CD4-positive, CD25-positive, alpha-beta regulatory T cell (primary cell): ENCODE results near the gene RABGAP1L. TPM values are rescaled to one million over a fixed set of nuclear protein-coding genes. Genes with fewer than 3 reads are reported as not detected.

Experiments
- ATAC-seq, 2 donors: fragments of 150-1000 bp; cut with Tn5 transposase; one replicate each; pipeline ENCODE4 v1.10.0; 2021; ENCODE audit warnings: low read depth in 2 of 2, moderate number of reproducible peaks in 2 of 2, moderate library complexity in 1 of 2
- DNase-seq, 3 donors: peaks; one replicate each; pipeline versions ENCODE4 v3.0.0 to v3.0.0-alpha.2; 2012 to 2022; ENCODE audit warnings: mixed read lengths in 1 of 3
- H3K27ac ChIP-seq: one replicate; pipeline ENCODE4 v1.7.0; 2013; ENCODE audit warnings: mild to moderate bottlenecking, low read length; ENCODE audit not compliant: insufficient read depth, poor library complexity, severe bottlenecking
- H3K27me3 ChIP-seq: one replicate; pipeline ENCODE4 v1.7.0; 2013; ENCODE audit warnings: low read length; ENCODE audit not compliant: control insufficient read depth, insufficient read depth
- H3K36me3 ChIP-seq: one replicate; pipeline ENCODE4 v1.7.0; 2013; ENCODE audit warnings: mild to moderate bottlenecking, low read length, moderate library complexity; ENCODE audit not compliant: control insufficient read depth, insufficient read depth
- H3K4me1 ChIP-seq: 2 replicates; pipeline ENCODE4 v1.7.0; 2013; ENCODE audit warnings: mild to moderate bottlenecking, low read length; ENCODE audit not compliant: insufficient read depth, control insufficient read depth, poor library complexity, severe bottlenecking
- H3K4me3 ChIP-seq: one replicate; pipeline ENCODE4 v1.7.0; 2013; ENCODE audit warnings: low read depth, mild to moderate bottlenecking, low read length, moderate library complexity
- H3K9me3 ChIP-seq, 2 experiments: 1 replicate in 1 of 2; 2 replicates in 1 of 2; pipeline ENCODE4 v1.7.0; 2013; ENCODE audit warnings: low read length in 2 of 2, mild to moderate bottlenecking in 1 of 2, moderate library complexity in 1 of 2; ENCODE audit not compliant: control insufficient read depth in 2 of 2
- H3K27ac Mint-ChIP-seq, 3 donors: one replicate each; pipeline ENCODE4 v1.8.0; 2020 to 2022; ENCODE audit warnings: mild to moderate bottlenecking in 3 of 3, mixed read lengths in 3 of 3, moderate library complexity in 2 of 3
- H3K27me3 Mint-ChIP-seq: one replicate; pipeline ENCODE4 v1.8.0; 2022; ENCODE audit warnings: mild to moderate bottlenecking, mixed read lengths
- H3K36me3 Mint-ChIP-seq: one replicate; pipeline ENCODE4 v1.8.0; 2020; ENCODE audit warnings: mixed read lengths
- H3K4me1 Mint-ChIP-seq, 4 donors: one replicate each; pipeline ENCODE4 v1.8.0; 2020 to 2022; ENCODE audit warnings: mixed read lengths in 4 of 4, mild to moderate bottlenecking in 1 of 4
- H3K4me3 Mint-ChIP-seq, 4 donors: one replicate each; pipeline ENCODE4 v1.8.0; 2020 to 2022; ENCODE audit warnings: mild to moderate bottlenecking in 4 of 4, mixed read lengths in 4 of 4, moderate library complexity in 3 of 4
- H3K9me3 Mint-ChIP-seq, 7 donors: one replicate each; pipeline ENCODE4 v1.8.0; 2020 to 2022; ENCODE audit warnings: mixed read lengths in 7 of 7, mild to moderate bottlenecking in 3 of 7, moderate library complexity in 2 of 7
- polyA plus RNA-seq, 4 donors: library from polyadenylated mRNA; unstranded; fragments of 300-500 nt; fragmentation: Illumina TruSeq; gene quantifications; one replicate each; pipeline ENCODE4 v1.2.3, GENCODE V29; 2021
- total RNA-seq: library from RNA; stranded (reverse); gene quantifications from one replicate; pipeline ENCODE4 v1.2.3, GENCODE V29; 2022

Gene RABGAP1L
- total and polyA plus RNA-seq, 5 donors from 2014 or later: 69.7 to 118 (median 84.9) TPM

- no peak overlapping the region for H3K27ac Mint-ChIP-seq
- peaks cover 17 to 24% (median 22%) of the 10 kb centered on the region in 4 donors for H3K4me1 Mint-ChIP-seq
These were observed 776.8 kb downstream of the RABGAP1L start for GRCh38 chr1:174935961-174936727.

GRCh38 chr1:174938281-174939007, 779.1 kb downstream of the RABGAP1L start:
- H3K27me3 ChIP-seq: no peaks in the 10 kb centered on the region
- H3K27ac Mint-ChIP-seq: peak overlapping the region in 2 of 3 donors; percentile 1 to 37
- DNase-seq: peak in 1 of 3 donors; percentile 12
- H3K36me3 ChIP-seq: no peaks in the 10 kb centered on the region
- peak overlapping the region; percentile 23 for H3K4me3 ChIP-seq
- no peaks in the 10 kb centered on the region for H3K9me3 ChIP-seq
- H3K27ac ChIP-seq: no peak overlapping the region
- H3K36me3 Mint-ChIP-seq: peaks cover 7% of the 10 kb centered on the region
- peaks cover 8% of the 10 kb centered on the region for H3K4me1 ChIP-seq
- no peaks in the 10 kb centered on the region for H3K27me3 Mint-ChIP-seq
- H3K9me3 Mint-ChIP-seq: no peaks in the 10 kb centered on the region
- ATAC-seq: no peak
- H3K4me1 Mint-ChIP-seq: peaks cover 13 to 28% (median 22%) of the 10 kb centered on the region in 4 donors
- H3K4me3 Mint-ChIP-seq: peak overlapping the region in 3 of 4 donors; percentile 43 to 45 (median 44)

More at GRCh38 chr1:174935961-174936727, 776.8 kb downstream of the RABGAP1L start:
- Histone ChIP-seq H3K27me3 (no peaks in the 10 kb centered on the region), H3K36me3 (no peaks in the 10 kb centered on the region), H3K4me1 (peaks cover 8% of the 10 kb centered on the region), H3K27ac (no peak overlapping the region), H3K9me3 (no peaks in the 10 kb centered on the region), H3K4me3 (no peak overlapping the region)
- H3K27me3 Mint-ChIP-seq: no peaks in the 10 kb centered on the region
- DNase-seq (no peak), ATAC-seq (no peak)
- peaks cover 7% of the 10 kb centered on the region for H3K36me3 Mint-ChIP-seq
- H3K9me3 Mint-ChIP-seq: no peaks in the 10 kb centered on the region
- no peak overlapping the region for H3K4me3 Mint-ChIP-seq

GRCh38 chr1:174939775-174940545, 780.6 kb downstream of the RABGAP1L start:
- no peak overlapping the region for H3K4me3 ChIP-seq
- H3K9me3 Mint-ChIP-seq: no peaks in the 10 kb centered on the region
- peak overlapping the region in 1 of 4 donors; percentile 43 for H3K4me3 Mint-ChIP-seq
- peak overlapping the region; percentile 37 to 94 (median 81) for H3K27ac Mint-ChIP-seq
- H3K27ac ChIP-seq: no peak overlapping the region
- peaks cover 11 to 26% (median 20%) of the 10 kb centered on the region in 4 donors for H3K4me1 Mint-ChIP-seq
- H3K27me3 Mint-ChIP-seq: no peaks in the 10 kb centered on the region
- no peaks in the 10 kb centered on the region for H3K9me3 ChIP-seq
- DNase-seq: no peak
- no peaks in the 10 kb centered on the region for H3K27me3 ChIP-seq
- no peak for ATAC-seq
- peaks cover 7% of the 10 kb centered on the region for H3K36me3 Mint-ChIP-seq
- H3K36me3 ChIP-seq: no peaks in the 10 kb centered on the region
- H3K4me1 ChIP-seq: peaks cover 8% of the 10 kb centered on the region

- Histone ChIP-seq H3K36me3 (no peaks in the 10 kb centered on the region), H3K9me3 (no peaks in the 10 kb centered on the region), H3K4me3 (no peak overlapping the region), H3K4me1 (peaks cover 8% of the 10 kb centered on the region), H3K27ac (no peak overlapping the region), H3K27me3 (no peaks in the 10 kb centered on the region)
- Mint-ChIP-seq H3K4me1 (peaks cover 11 to 26% (median 20%) of the 10 kb centered on the region in 4 donors), H3K4me3 (no peak overlapping the region), H3K36me3 (peaks cover 7% of the 10 kb centered on the region), H3K27me3 (no peaks in the 10 kb centered on the region), H3K27ac (peak overlapping the region; percentile 28 to 94 (median 37)), H3K9me3 (no peaks in the 10 kb centered on the region)
- ATAC-seq (no peak), DNase-seq (no peak)
These were observed 781.4 kb downstream of the RABGAP1L start for GRCh38 chr1:174940646-174941175.

- Mint-ChIP-seq H3K4me1 (peaks cover 11 to 27% (median 22%) of the 10 kb centered on the region in 4 donors), H3K36me3 (peaks cover 11% of the 10 kb centered on the region), H3K9me3 (no peaks in the 10 kb centered on the region), H3K27me3 (no peaks in the 10 kb centered on the region), H3K27ac (peak overlapping the region in 2 of 3 donors; percentile 17 to 48), H3K4me3 (no peak overlapping the region)
- no peaks in the 10 kb centered on the region for H3K27me3 ChIP-seq
- DNase-seq: no peak
- H3K4me1 ChIP-seq: peaks cover 8% of the 10 kb centered on the region
- H3K4me3 ChIP-seq: no peak overlapping the region
- H3K9me3 ChIP-seq: no peaks in the 10 kb centered on the region
- no peak overlapping the region for H3K27ac ChIP-seq
- no peak for ATAC-seq
- H3K36me3 ChIP-seq: no peaks in the 10 kb centered on the region
These were observed 783.4 kb downstream of the RABGAP1L start for GRCh38 chr1:174942547-174943255.

GRCh38 chr1:174946031-174946430, 786.7 kb downstream of the RABGAP1L start:
- Histone ChIP-seq H3K9me3 (no peaks in the 10 kb centered on the region), H3K4me3 (no peak overlapping the region), H3K27ac (no peak overlapping the region), H3K4me1 (no peaks in the 10 kb centered on the region), H3K36me3 (no peaks in the 10 kb centered on the region), H3K27me3 (no peaks in the 10 kb centered on the region)
- Mint-ChIP-seq H3K4me1 (peaks cover 6 to 13% (median 7%) of the 10 kb centered on the region in 4 donors), H3K4me3 (no peak overlapping the region), H3K36me3 (peaks cover 4% of the 10 kb centered on the region), H3K9me3 (no peaks in the 10 kb centered on the region), H3K27me3 (no peaks in the 10 kb centered on the region), H3K27ac (peak overlapping the region in 1 of 3 donors; percentile 2)
- ATAC-seq: no peak
- no peak for DNase-seq

GRCh38 chr1:174949061-174949460, 789.7 kb downstream of the RABGAP1L start:
- H3K36me3 Mint-ChIP-seq: peaks cover 4% of the 10 kb centered on the region
- ATAC-seq (no peak), DNase-seq (no peak)
- Histone ChIP-seq H3K27me3 (no peaks in the 10 kb centered on the region), H3K4me1 (no peaks in the 10 kb centered on the region), H3K27ac (no peak overlapping the region), H3K36me3 (no peaks in the 10 kb centered on the region), H3K9me3 (no peaks in the 10 kb centered on the region), H3K4me3 (no peak overlapping the region)
- peaks cover 0 to 17% (median 12%) of the 10 kb centered on the region in 4 donors for H3K4me1 Mint-ChIP-seq
- no peaks in the 10 kb centered on the region for H3K27me3 Mint-ChIP-seq
- no peak overlapping the region for H3K4me3 Mint-ChIP-seq
- peak overlapping the region in 1 of 3 donors; percentile 25 for H3K27ac Mint-ChIP-seq
- H3K9me3 Mint-ChIP-seq: no peaks in the 10 kb centered on the region
